ENCODE data around the gene AGBL1. TPM values are rescaled to one million over a fixed set of nuclear protein-coding genes. Genes with fewer than 3 reads are reported as not detected.

The AGBL1 gene
- total RNA-seq, 1 experiment from 2014 or later, result not detected

DNA sequence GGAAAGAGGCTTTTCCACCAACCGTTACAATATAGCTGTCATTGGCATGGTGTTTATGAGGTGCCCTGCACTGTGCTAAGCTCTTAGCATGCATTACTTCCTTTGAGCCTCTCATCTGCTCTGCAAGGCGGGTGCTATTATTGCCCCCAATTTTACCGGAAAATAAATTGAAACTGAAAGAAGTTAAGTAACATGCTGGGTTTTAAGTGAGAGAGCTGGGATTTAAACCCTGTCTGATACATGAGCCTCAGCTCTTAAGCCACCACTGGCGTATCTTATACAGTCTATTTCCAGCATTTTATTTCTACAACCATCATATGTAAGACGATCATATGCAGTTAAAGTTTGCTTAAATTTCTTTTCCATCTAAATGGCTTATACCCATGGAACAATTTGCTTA is 81.6 kb downstream of the AGBL1 start:
- Histone ChIP-seq H2BK15ac (ENCODE audit: low read depth, low read length) (no peak overlapping the region), H3K18ac (ENCODE audit: insufficient read length, low read depth, low read length) (no peak overlapping the region), H3K79me1 (ENCODE audit: insufficient read depth, low read depth, low read length, poor library complexity, severe bottlenecking) (no peaks in the 10 kb centered on the region), H4K8ac (replicated peaks; ENCODE audit: insufficient read length, low read depth, low read length) (no peak overlapping the region), H3K27ac (ENCODE audit: insufficient read length, low read depth, low read length) (no peak overlapping the region), H2AK5ac (ENCODE audit: insufficient read length, low read length) (no peak overlapping the region), H4K20me1 (ENCODE audit: control insufficient read depth, insufficient read depth, insufficient read length) (no peaks in the 10 kb centered on the region), H2AFZ (ENCODE audit: low read length) (no peak overlapping the region), H3K14ac (ENCODE audit: insufficient read depth, low read length) (no peak overlapping the region), H3K56ac (ENCODE audit: insufficient read length, low read depth, low read length) (no peak overlapping the region), H2BK12ac (ENCODE audit: insufficient read length, low read depth, low read length) (no peak overlapping the region), H3K23me2 (ENCODE audit: insufficient read length, low read depth, low read length, poor library complexity, severe bottlenecking) (no peaks in the 10 kb centered on the region), H3K4me1 (ENCODE audit: insufficient read depth, low read length) (no peaks in the 10 kb centered on the region; the same call in 1 of the 2 replicates), H2BK20ac (ENCODE audit: low read depth, low read length, poor library complexity, severe bottlenecking) (no peak overlapping the region), H3K4ac (ENCODE audit: low read depth, low read length) (no peak overlapping the region), H3K9ac (ENCODE audit: extremely low read depth, insufficient read length, low read length) (no peak overlapping the region), H3T11ph (ENCODE audit: low read length) (no peak overlapping the region), H3K79me2 (ENCODE audit: insufficient read depth, low read length) (no peaks in the 10 kb centered on the region), H4K5ac (ENCODE audit: insufficient read length, low read depth, low read length) (no peak overlapping the region), H2BK120ac (ENCODE audit: low read depth, low read length, poor library complexity, severe bottlenecking) (no peak overlapping the region), H3K9me3 (ENCODE audit: control insufficient read depth, low read depth, low read length) (no peaks in the 10 kb centered on the region), H2BK5ac (ENCODE audit: insufficient read length, low read length) (no peak overlapping the region), H3K23ac (ENCODE audit: insufficient read length, low read depth, low read length) (no peak overlapping the region), H4K91ac (ENCODE audit: insufficient read length, low read depth, low read length) (no peak overlapping the region), H3K27me3 (ENCODE audit: insufficient read depth, low read length) (no peaks in the 10 kb centered on the region), H3K4me2 (ENCODE audit: insufficient read depth, insufficient read length, low read length) (peak overlapping the region; percentile 24)
- Mint-ChIP-seq H3K4me1 (peaks cover 19 to 22% of the 10 kb centered on the region in 2 experiments), H3K9me3 (no peaks in the 10 kb centered on the region), H3K4me3 (no peak overlapping the region), H3K27me3 (ENCODE audit: low read depth) (no peaks in the 10 kb centered on the region), H3K27ac (peak overlapping the region in 1 of 3 experiments; percentile 64; a peak in 1 of 7 replicates), H3K36me3 (ENCODE audit: insufficient read depth in 1 of 3, low read depth in 3 of 3) (no peaks in the 10 kb centered on the region; a peak in 1 of 7 replicates)
- no peak for DNase-seq
- TF ChIP-seq, protein P1, sequence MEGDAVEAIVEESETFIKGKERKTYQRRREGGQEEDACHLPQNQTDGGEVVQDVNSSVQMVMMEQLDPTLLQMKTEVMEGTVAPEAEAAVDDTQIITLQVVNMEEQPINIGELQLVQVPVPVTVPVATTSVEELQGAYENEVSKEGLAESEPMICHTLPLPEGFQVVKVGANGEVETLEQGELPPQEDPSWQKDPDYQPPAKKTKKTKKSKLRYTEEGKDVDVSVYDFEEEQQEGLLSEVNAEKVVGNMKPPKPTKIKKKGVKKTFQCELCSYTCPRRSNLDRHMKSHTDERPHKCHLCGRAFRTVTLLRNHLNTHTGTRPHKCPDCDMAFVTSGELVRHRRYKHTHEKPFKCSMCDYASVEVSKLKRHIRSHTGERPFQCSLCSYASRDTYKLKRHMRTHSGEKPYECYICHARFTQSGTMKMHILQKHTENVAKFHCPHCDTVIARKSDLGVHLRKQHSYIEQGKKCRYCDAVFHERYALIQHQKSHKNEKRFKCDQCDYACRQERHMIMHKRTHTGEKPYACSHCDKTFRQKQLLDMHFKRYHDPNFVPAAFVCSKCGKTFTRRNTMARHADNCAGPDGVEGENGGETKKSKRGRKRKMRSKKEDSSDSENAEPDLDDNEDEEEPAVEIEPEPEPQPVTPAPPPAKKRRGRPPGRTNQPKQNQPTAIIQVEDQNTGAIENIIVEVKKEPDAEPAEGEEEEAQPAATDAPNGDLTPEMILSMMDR (conservative IDR thresholded peaks at IDR 0.05), result no peak
- WGBS (ENCODE audit: extremely low coverage, insufficient read length, low lambda C conversion rate), result no CpG with 5 or more reads among the region's 5 CpGs

All from H9 (cell line).